Activated T-cell treated with anti-CD3 and anti-CD28 coated beads, Interleukin-2, amount 50 U/mL, for 4 hours (primary cell): ENCODE results near the gene SUN1. TPM values are rescaled to one million over a fixed set of nuclear protein-coding genes. Genes with fewer than 3 reads are reported as not detected.

Experiments used
- ATAC-seq, 2 donors: fragments of 200-7000 bp; cut with Tn5 transposase; one replicate each; pipeline ENCODE4 v1.10.0; 2021
- DNase-seq: peaks from one replicate; pipeline ENCODE4 v3.0.0-alpha.2; 2020
- H3K27me3 Mint-ChIP-seq: one replicate; pipeline ENCODE4 v1.8.0; 2021; ENCODE audit warnings: low read depth, mixed read lengths
- H3K36me3 Mint-ChIP-seq: one replicate; pipeline ENCODE4 v1.8.0; 2022; ENCODE audit warnings: mixed read lengths; ENCODE audit not compliant: insufficient read depth
- H3K4me1 Mint-ChIP-seq: one replicate; pipeline ENCODE4 v1.8.0; 2021; ENCODE audit warnings: low read depth, mixed read lengths
- H3K4me3 Mint-ChIP-seq: one replicate; pipeline ENCODE4 v1.8.0; 2021; ENCODE audit warnings: mild to moderate bottlenecking, moderate library complexity, mixed read lengths
- H3K9me3 Mint-ChIP-seq: one replicate; pipeline ENCODE4 v1.8.0; 2021; ENCODE audit warnings: mixed read lengths
- total RNA-seq, 3 donors: library from RNA; stranded (reverse); gene quantifications; one replicate each; pipeline ENCODE4 v1.2.1, GENCODE V29; 2021

SUN1 gene
- total RNA-seq, 3 donors from 2014 or later, result 61.5 to 69.1 (median 63.0) TPM

- Mint-ChIP-seq H3K27me3 (no peaks in the 10 kb centered on the region), H3K4me3 (no peak overlapping the region), H3K4me1 (peaks cover 7% of the 10 kb centered on the region), H3K36me3 (peaks cover 14% of the 10 kb centered on the region), H3K9me3 (no peaks in the 10 kb centered on the region)
- ATAC-seq, result no peak
- DNase-seq, result no peak
Observed at GRCh38 chr7:888081-889024, 56.1 kb downstream of the SUN1 start.

DNA sequence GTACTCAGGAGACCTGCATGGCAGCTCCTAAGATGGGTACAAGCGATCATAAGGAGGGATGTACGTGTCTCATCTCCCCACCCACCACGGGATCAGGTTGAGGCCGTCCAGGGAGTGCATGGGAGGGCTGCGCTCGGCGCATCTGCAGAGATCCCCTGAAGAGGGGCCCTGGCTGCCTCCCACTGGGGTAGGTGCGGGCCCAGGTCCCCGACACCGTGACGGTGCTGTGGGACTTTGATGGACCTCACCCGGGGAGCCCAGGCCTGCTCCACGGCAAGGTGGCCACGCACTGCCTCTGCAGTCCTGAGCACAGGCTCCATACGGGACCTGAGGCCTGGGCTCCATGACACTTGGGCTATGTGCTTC, 56.7 kb downstream of the SUN1 start:
- peaks cover 6% of the 10 kb centered on the region for H3K4me1 Mint-ChIP-seq
- DNase-seq (no peak), ATAC-seq (no peak)
- no peaks in the 10 kb centered on the region for H3K27me3 Mint-ChIP-seq
- H3K4me3 Mint-ChIP-seq, result no peak overlapping the region
- H3K36me3 Mint-ChIP-seq, result peaks cover 17% of the 10 kb centered on the region
- H3K9me3 Mint-ChIP-seq, result no peaks in the 10 kb centered on the region

GRCh38 chr7:889391-889790, 57.1 kb downstream of the SUN1 start:
- H3K27me3 Mint-ChIP-seq, result no peaks in the 10 kb centered on the region
- H3K4me3 Mint-ChIP-seq, result no peak overlapping the region
- peaks cover 17% of the 10 kb centered on the region for H3K36me3 Mint-ChIP-seq
- no peaks in the 10 kb centered on the region for H3K9me3 Mint-ChIP-seq
- H3K4me1 Mint-ChIP-seq, result peaks cover 6% of the 10 kb centered on the region
- DNase-seq (no peak), ATAC-seq (no peak)

DNA sequence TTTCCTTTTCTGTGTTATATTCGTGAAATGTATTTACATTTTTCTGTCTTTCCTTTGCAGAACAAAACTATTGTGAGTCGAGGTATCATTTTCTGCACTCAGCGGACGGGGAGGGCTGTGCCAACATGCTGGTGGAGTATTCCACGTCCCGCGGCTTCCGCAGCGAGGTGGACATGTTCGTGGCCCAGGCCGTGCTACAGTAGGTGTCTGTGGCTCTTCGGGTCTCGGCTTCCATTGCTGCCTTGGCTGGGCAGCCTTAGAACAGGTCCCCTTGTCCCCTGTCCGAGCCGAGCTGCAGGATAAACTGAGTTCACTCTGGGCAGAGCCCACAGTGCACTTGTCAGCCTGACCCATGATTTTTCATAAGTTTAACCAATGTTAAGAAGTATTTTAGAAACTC, 58.6 kb downstream of the SUN1 start:
- peaks cover 18% of the 10 kb centered on the region for H3K36me3 Mint-ChIP-seq
- no peak overlapping the region for H3K4me3 Mint-ChIP-seq
- no peak for DNase-seq
- H3K27me3 Mint-ChIP-seq, result no peaks in the 10 kb centered on the region
- H3K9me3 Mint-ChIP-seq, result no peaks in the 10 kb centered on the region
- H3K4me1 Mint-ChIP-seq, result no peaks in the 10 kb centered on the region
- no peak for ATAC-seq

DNA sequence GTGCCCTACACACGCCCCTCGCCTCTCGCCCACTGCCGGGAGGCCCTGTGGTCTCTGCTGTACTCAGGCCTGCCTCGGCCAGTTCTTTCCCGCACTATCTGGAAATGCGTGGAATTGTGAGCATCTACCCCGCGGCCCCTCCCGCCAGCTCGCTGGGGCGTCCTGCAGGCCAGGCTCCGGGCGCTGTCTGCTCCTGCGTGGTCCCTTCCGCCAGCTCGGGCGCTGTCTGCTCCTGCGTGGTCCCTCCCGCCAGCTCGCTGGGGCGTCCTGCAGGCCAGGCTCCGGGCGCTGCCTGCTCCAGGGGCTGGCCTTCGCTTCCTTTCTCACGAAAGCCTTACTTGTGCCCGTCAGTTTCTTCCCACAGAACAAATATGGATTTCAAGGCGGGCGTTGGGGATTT, 59.0 kb downstream of the SUN1 start:
- Mint-ChIP-seq H3K4me1 (no peaks in the 10 kb centered on the region), H3K4me3 (no peak overlapping the region), H3K27me3 (no peaks in the 10 kb centered on the region), H3K36me3 (peaks cover 22% of the 10 kb centered on the region), H3K9me3 (no peaks in the 10 kb centered on the region)
- DNase-seq (no peak), ATAC-seq (no peak)

- Mint-ChIP-seq H3K36me3 (peaks cover 25% of the 10 kb centered on the region), H3K4me1 (no peaks in the 10 kb centered on the region), H3K27me3 (no peaks in the 10 kb centered on the region), H3K9me3 (no peaks in the 10 kb centered on the region), H3K4me3 (no peak overlapping the region)
- DNase-seq, result no peak
- no peak for ATAC-seq
Observed at GRCh38 chr7:891805-892204, 59.5 kb downstream of the SUN1 start.

DNA sequence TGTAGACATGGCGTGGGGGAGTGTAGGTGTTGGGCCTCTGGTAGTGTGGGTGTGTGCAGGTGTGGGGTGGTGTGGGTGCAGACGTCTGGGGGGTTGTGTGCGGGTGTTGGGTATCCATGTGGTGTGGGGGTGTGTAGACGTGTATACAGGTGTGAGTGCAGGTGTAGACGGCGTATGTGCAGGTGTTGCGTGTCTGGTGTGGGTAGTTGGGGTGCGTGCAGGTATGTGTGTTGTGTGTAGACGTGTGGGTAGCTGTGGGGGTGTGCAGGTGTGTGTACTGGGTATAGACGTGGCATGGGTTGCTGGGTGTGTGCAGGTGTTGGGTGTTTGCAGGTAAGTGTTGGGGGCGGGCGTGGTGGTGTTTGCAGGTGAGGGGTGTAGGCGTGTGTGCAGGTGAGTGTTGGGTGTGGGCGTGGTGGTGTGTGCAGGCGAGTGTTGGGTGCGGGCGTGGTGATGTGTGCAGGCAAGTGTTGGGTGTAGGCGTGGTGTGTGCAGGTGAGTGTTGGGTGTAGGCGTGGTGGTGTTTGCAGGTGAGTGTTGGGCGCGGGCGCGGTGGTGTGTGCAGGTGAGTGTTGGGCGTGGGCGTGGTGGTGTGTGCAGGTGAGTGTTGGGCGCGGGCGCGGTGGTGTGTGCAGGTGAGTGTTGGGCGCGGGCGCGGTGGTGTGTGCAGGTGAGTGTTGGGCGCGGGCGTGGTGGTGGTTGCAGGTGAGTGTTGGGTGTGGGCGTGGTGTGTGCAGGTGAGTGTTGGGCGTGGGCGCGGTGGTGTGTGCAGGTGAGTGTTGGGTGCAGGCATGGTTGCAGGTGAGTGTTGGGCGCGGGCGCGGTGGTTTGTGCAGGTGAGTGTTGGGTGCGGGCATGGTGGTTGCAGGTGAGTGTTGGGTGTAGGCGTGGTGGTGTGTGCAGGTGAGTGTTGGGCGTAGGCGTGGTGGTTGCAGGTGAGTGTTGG, 60.6 kb downstream of the SUN1 start:
- ATAC-seq, result no peak
- Mint-ChIP-seq H3K36me3 (peaks cover 24% of the 10 kb centered on the region), H3K27me3 (no peaks in the 10 kb centered on the region), H3K4me3 (no peak overlapping the region), H3K9me3 (no peaks in the 10 kb centered on the region), H3K4me1 (no peaks in the 10 kb centered on the region)
- DNase-seq, result no peak

GRCh38 chr7:893686-894085, 61.4 kb downstream of the SUN1 start:
- no peaks in the 10 kb centered on the region for H3K4me1 Mint-ChIP-seq
- DNase-seq (no peak), ATAC-seq (no peak)
- no peak overlapping the region for H3K4me3 Mint-ChIP-seq
- H3K36me3 Mint-ChIP-seq, result peaks cover 23% of the 10 kb centered on the region
- no peaks in the 10 kb centered on the region for H3K9me3 Mint-ChIP-seq
- H3K27me3 Mint-ChIP-seq, result no peaks in the 10 kb centered on the region

DNA sequence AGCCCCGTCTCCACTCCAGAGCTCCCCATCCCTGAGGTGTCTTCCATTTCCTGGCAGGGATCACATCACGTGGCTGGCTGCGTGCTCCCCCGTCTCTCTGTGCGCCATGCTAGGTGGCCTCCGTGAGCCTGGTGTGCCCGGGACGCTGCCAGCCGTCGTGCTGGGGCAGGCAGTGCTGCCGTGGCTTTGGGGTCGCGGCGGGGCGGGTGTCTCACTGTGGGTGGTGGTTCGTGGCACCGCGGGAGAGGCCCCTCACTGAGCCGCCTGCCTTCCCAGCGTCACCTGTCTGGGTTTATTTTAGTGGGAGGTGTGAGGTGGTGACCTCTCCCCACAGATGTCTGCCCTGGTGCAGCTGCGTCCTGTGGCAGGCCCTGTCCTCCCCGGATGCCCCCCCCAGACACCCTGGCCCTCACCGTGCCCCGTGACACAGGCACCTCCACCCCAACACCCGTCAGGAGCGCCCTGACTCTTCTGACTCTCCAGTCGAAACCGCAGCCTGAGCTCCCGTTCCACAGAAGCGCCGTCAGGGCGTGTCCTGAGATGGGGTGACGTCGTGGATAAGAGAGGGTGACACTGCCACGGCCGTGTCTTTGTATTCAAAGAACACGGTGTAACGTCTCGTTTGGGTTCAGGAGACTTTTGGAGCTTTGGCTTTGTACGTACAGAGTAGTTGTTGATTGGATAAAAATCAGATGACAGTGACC, 62.0 kb downstream of the SUN1 start:
- no peaks in the 10 kb centered on the region for H3K27me3 Mint-ChIP-seq
- H3K36me3 Mint-ChIP-seq, result peaks cover 20% of the 10 kb centered on the region
- no peaks in the 10 kb centered on the region for H3K4me1 Mint-ChIP-seq
- ATAC-seq (no peak), DNase-seq (no peak)
- no peaks in the 10 kb centered on the region for H3K9me3 Mint-ChIP-seq
- H3K4me3 Mint-ChIP-seq, result no peak overlapping the region

DNA sequence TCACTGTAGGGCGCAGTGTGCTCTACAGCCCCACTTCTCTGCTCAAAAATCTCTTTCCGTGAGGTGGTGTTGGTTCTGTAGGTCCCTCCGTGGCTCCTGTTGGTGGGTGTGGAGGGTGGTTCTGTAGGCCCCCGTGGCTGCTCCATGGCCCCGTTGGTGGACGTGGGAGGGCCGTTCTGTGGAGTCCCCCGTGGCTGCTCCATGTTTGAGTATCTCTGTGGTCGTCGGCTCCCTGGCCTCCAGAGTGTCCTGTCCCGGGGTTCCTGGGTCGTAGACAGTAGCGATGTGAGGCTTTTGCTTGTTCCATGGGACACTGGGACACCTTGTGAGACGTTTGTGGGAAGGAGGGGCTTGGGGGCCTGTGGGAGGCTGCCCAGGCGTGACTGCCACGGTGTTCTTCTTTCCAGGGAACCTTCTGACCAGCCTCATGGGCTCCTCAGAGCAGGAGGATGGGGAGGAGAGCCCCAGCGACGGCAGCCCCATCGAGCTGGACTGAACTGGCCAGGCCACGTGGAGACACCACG, 62.7 kb downstream of the SUN1 start:
- H3K9me3 Mint-ChIP-seq, result no peaks in the 10 kb centered on the region
- no peak overlapping the region for H3K4me3 Mint-ChIP-seq
- H3K36me3 Mint-ChIP-seq, result peaks cover 20% of the 10 kb centered on the region

DNA sequence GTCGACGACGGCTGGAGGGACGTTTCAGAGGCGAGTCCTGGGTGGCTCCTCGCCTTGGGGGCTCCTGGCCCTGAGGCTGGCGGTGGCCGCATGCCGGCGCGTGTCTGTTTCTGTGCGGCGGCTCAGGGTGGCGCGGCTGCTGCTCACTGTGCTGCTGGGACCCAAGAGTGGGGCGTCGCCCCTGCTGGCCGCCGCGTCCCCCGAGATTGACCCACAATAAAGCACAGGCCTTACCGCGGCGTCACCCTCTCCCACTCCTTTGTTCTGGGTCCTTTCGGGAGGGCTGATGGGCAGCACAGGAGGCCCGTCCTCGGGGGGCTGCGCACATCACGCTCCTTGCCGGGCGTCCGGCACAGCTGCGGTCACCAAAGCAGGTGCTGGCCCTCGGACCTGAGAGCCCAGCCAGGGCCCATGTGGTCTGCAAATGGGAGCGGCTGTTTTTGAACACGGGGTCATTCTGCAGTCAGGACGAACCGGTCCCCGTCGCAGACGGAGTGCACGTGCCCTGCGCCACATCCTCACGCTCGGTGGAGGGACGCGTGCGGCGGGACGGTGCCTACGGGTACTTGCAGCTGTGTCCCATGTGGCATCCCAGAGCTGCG, 63.3 kb downstream of the SUN1 start:
- Mint-ChIP-seq H3K27me3 (no peaks in the 10 kb centered on the region), H3K4me1 (no peaks in the 10 kb centered on the region), H3K9me3 (no peaks in the 10 kb centered on the region), H3K4me3 (no peak overlapping the region), H3K36me3 (peaks cover 20% of the 10 kb centered on the region)
- ATAC-seq (no peak), DNase-seq (no peak)

More for the DNA sequence above, 62.7 kb downstream of the SUN1 start:
- no peak for DNase-seq
- H3K4me1 Mint-ChIP-seq, result no peaks in the 10 kb centered on the region
- ATAC-seq, result no peak
- no peaks in the 10 kb centered on the region for H3K27me3 Mint-ChIP-seq

DNA sequence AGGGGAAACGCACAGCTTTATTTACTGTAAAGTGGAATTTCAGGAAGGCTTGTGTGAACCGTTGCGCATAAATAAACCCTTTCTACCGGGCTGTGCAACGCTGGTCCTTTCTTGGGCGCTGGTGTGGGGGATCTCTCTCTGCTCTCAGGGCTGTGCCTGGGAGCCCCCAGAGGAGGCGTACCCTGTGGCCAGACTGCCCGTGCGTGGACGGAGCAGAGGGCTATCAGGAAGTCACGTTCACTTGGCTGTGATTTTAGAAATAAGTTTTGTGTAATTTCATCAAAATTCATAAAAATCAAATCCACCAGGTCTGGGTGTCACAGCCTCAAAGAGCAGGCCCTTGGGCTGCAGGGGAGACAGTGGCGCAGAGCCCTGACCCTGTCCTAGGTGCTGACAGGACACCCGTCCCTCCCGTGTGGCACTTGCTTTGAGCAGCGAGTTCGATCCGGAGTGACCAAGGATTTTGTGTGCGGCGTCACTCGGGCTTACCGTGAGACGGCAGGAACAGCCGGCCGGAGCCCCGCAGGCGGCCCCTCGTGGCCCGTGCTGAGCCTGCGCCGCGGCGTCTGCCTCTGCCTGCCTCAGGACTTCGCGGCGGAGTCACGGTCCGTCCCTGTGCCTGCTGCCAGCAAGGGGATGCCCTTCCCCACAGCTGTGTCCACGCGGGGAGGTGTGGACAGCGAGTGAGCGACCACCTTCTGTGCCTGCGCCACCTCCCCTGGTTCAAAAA, 64.2 kb downstream of the SUN1 start:
- DNase-seq (no peak), ATAC-seq (no peak)
- H3K4me1 Mint-ChIP-seq, result no peaks in the 10 kb centered on the region
- no peaks in the 10 kb centered on the region for H3K27me3 Mint-ChIP-seq
- H3K9me3 Mint-ChIP-seq, result no peaks in the 10 kb centered on the region
- H3K36me3 Mint-ChIP-seq, result peaks cover 20% of the 10 kb centered on the region
- H3K4me3 Mint-ChIP-seq, result no peak overlapping the region

DNA sequence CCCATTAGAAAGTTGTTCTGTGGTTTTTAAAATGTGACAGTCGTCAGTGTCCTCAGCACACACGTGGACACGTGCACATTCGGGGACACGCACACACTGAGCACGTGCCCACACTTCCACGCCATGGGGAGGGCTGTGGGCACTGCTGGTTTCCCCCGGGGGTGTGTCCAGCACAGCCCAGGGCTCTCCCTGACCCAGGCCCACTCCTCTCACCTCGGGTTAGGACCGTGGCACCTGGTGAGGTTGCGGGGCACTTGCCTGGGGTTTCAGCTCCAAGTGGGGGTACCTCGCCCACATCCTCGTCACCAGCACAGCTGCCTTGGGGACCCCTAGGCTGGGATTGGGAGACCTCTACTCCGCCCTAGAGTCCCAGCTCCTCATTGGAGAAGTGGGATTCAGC, 64.8 kb downstream of the SUN1 start:
- no peak overlapping the region for H3K4me3 Mint-ChIP-seq
- no peaks in the 10 kb centered on the region for H3K9me3 Mint-ChIP-seq

More for the DNA sequence above, 64.8 kb downstream of the SUN1 start:
- ATAC-seq (no peak), DNase-seq (no peak)
- Mint-ChIP-seq H3K4me1 (no peaks in the 10 kb centered on the region), H3K36me3 (peaks cover 20% of the 10 kb centered on the region), H3K27me3 (no peaks in the 10 kb centered on the region)
